T-helper 1 cell treated with Interleukin-12 subunit alpha and Interleukin-12 subunit beta and Interleukin-4 antibody, amounts not matched to agents 30 μg/mL and 1 μg/mL, for 36 hours (primary cell): ENCODE results near the gene MRGPRG.
"Not testable (repeated sequence)": the region's sequence is repeated elsewhere in the genome, so short reads cannot be mapped to it uniquely, and the experiment has no call there.

Experiments
- H3K27ac Mint-ChIP-seq: one replicate; pipeline ENCODE4 v1.8.0; 2021; ENCODE audit warnings: mild to moderate bottlenecking, mixed read lengths
- H3K27me3 Mint-ChIP-seq: one replicate; pipeline ENCODE4 v1.8.0; 2021; ENCODE audit warnings: low read depth, mixed read lengths
- H3K36me3 Mint-ChIP-seq: one replicate; pipeline ENCODE4 v1.8.0; 2021; ENCODE audit warnings: low read depth, mixed read lengths
- H3K4me1 Mint-ChIP-seq: one replicate; pipeline ENCODE4 v1.8.0; 2021; ENCODE audit warnings: low read depth, mixed read lengths
- H3K4me3 Mint-ChIP-seq: one replicate; pipeline ENCODE4 v1.8.0; 2021; ENCODE audit warnings: mild to moderate bottlenecking, moderate library complexity, mixed read lengths
- H3K9me3 Mint-ChIP-seq: one replicate; pipeline ENCODE4 v1.8.0; 2021; ENCODE audit warnings: mixed read lengths

Gene MRGPRG

DNA sequence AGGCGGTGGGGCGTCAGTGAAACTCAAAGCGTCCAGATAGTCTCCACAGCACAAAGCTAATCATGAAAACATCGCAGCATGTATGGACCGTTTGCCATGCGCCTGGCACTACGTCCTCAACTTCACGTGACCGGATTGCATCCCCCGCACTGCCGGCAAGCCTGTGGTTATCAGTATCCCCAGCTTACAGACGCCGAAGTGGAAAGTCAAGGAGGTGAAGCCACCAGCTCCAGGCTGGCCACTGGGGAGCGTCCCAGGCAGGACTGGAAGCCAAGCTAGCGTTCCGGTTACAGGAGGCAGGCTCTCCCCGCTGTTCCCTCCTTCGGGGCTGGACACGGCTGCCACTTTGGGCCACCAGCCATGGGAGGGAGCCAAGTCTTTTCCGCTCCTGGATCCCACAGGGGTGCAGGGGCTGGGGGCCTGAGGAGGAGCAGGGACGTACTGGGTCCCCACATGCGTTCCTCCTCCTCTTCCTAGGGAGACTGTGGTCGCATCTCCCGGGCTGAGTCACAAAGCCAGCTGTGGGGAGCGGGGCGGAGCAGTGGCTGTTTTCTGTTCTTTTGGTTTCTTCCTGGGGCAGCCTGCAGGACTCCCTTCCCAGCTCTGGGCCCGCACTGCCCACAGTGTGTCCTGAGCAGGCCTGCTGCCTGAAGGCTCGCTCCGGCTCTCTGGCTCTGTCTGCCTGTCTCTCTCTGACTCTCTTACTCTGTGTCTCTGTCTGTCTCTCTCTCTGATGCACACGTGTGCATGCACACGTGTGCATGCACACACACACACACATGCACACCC is 49.2 kb downstream of the MRGPRG start:
- no peaks in the 10 kb centered on the region for H3K9me3 Mint-ChIP-seq
- H3K27ac Mint-ChIP-seq, result no peak overlapping the region
- peaks cover 21% of the 10 kb centered on the region for H3K27me3 Mint-ChIP-seq
- peak overlapping the region; percentile 22 for H3K4me3 Mint-ChIP-seq
- H3K4me1 Mint-ChIP-seq, result peaks cover 3% of the 10 kb centered on the region
- H3K36me3 Mint-ChIP-seq, result no peaks in the 10 kb centered on the region

DNA sequence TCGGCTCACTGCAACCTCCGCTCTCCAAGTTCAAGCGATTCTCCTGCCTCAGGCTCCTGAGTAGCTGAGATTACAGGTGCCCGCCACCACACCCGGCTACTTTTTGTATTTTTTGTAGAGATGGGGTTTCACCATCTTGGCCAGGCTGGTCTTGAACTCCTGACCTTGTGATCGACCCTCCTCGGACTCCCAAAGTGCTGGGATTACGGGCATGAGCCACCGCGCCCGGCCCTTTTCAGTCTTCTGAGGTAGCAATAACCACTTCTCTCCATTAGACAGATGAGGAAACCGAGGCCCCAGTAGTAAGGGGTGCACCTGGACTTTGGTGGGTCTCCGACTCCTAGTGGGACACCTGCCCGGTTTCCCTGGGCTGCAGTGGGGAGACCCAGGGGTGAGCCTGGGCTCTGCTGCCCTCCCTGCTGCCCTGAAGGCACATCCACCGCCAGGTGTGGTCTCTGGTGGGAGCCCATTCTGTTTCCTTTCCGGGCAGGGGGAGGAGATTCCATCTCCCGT is 49.8 kb downstream of the MRGPRG start:
- H3K9me3 Mint-ChIP-seq, H3K36me3 Mint-ChIP-seq, H3K4me3 Mint-ChIP-seq, H3K27ac Mint-ChIP-seq, H3K4me1 Mint-ChIP-seq: not testable (repeated sequence)
- H3K27me3 Mint-ChIP-seq, result peaks cover 24% of the 10 kb centered on the region
